ENCODE measurements around the gene NOC4L.

Gene NOC4L

DNA sequence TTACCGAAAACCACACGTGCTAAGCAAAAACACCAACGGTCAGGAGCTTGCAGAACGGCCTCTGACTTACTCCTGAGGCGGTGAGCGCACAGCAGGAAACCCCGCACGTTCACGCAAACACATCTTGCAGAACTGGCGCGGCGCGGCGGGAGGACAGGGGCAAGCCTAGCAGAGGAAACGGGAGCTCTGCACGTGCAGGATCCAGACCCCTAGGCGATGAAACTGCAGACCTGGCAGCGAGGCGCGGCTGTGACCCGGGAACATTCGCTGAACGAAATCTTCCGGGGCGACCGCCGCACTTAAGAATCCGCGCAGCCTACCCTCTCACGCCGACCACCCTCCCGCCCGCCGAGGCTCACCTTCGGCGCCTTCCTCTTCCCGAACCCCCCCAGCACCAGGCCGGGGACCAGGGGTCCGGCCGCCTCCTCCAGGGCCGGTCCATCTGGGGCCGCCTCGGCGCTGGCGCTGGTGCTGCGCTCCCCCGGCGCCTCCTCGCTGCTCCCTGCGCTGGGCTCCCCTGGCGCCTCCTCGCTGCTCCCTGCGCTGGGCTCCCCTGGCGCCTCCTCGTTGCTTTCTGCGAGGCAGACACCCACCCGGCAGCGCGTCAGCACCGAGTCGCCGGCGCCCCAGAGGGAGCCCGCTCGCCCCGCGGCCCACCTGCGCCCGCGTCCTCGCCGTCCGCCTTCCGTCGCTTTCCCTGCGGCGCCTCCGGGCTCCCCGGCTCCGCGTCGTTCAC is 753 bp upstream of the NOC4L start:
- TF ChIP-seq EGR1 (IDR thresholded peaks at IDR 0.05) (no peak), ZBTB7A (IDR thresholded peaks at IDR 0.05; ENCODE audit: low read depth) (no peak), FOXM1 (IDR thresholded peaks at IDR 0.05; ENCODE audit: borderline replicate concordance, low read depth) (no peak), REST (IDR thresholded peaks at IDR 0.05; ENCODE audit: low read depth) (no peak), RAD21 (IDR thresholded peaks at IDR 0.05; ENCODE audit: low read depth) (no peak), YY1 (IDR thresholded peaks at IDR 0.05; ENCODE audit: low read depth) (no peak), NFIC (IDR thresholded peaks at IDR 0.05) (no peak), TCF12 (IDR thresholded peaks at IDR 0.05; ENCODE audit: low read depth) (no peak), CEBPB (IDR thresholded peaks at IDR 0.05) (no peak)

- TF ChIP-seq ZBTB7A (IDR thresholded peaks at IDR 0.05; ENCODE audit: low read depth) (no peak), CEBPB (IDR thresholded peaks at IDR 0.05) (no peak), YY1 (IDR thresholded peaks at IDR 0.05; ENCODE audit: low read depth) (no peak), NFIC (IDR thresholded peaks at IDR 0.05) (no peak), TAF1 (IDR thresholded peaks at IDR 0.05; ENCODE audit: low read depth) (no peak), TCF12 (IDR thresholded peaks at IDR 0.05; ENCODE audit: low read depth) (no peak), EP300 (IDR thresholded peaks at IDR 0.05; ENCODE audit: borderline replicate concordance) (no peak), FOXM1 (IDR thresholded peaks at IDR 0.05; ENCODE audit: borderline replicate concordance, low read depth) (no peak)
- TF ChIP-seq, protein P1, sequence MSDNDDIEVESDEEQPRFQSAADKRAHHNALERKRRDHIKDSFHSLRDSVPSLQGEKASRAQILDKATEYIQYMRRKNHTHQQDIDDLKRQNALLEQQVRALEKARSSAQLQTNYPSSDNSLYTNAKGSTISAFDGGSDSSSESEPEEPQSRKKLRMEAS (IDR thresholded peaks at IDR 0.05): no peak
Measured at GRCh38 chr12:132144810-132145168, 532 bp downstream of the NOC4L start.

DNA sequence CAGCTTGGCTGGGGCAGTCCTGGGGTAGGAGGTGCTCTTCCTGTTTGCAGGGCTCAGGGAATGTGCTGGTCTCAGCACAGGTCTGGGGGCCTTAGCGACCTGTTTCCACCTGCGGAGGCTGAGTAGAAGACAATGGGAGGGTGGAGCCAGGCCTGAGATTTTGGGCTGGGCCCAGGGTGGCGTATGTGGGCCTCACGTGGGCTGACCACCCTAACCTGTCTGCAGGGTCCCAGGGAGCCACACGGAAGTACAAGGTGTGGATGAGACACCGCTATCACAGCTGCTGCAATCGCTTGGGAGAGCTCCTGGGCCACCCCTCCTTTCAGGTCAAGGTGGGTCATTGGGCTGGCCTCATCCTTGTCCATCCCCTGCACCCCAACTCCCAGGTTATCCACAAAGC is 1.1 kb downstream of the NOC4L start:
- TF ChIP-seq NFIC (IDR thresholded peaks at IDR 0.05) (no peak), YY1 (IDR thresholded peaks at IDR 0.05; ENCODE audit: low read depth) (no peak), ZBTB7A (IDR thresholded peaks at IDR 0.05; ENCODE audit: low read depth) (no peak), CEBPB (IDR thresholded peaks at IDR 0.05) (no peak)
- TF ChIP-seq, protein P2, sequence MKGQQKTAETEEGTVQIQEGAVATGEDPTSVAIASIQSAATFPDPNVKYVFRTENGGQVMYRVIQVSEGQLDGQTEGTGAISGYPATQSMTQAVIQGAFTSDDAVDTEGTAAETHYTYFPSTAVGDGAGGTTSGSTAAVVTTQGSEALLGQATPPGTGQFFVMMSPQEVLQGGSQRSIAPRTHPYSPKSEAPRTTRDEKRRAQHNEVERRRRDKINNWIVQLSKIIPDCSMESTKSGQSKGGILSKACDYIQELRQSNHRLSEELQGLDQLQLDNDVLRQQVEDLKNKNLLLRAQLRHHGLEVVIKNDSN (IDR thresholded peaks at IDR 0.05): no peak

DNA sequence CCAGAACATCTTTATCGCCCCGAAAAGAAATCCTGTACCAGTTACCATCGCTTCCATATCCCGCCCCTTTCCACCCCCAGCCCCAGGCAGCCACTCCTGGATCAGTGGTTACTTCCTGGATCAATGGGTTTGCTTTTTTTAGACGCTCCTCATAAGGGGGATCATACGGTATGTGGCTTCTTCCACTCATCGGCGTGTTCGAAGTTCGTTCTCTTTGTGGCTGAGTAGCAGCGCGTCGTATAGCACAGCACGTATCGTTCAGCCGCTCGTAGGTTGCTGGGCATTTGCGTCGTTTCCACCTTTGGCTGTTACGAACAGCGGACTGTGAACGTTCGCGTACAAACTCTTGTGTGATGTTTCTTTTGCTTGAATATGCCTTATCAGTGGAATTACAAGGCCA is 1.8 kb downstream of the NOC4L start:
- TF ChIP-seq TAF1 (IDR thresholded peaks at IDR 0.05; ENCODE audit: low read depth) (no peak), REST (IDR thresholded peaks at IDR 0.05; ENCODE audit: low read depth) (no peak), EP300 (IDR thresholded peaks at IDR 0.05; ENCODE audit: borderline replicate concordance) (no peak), CREB1 (IDR thresholded peaks at IDR 0.05; ENCODE audit: low read depth) (no peak)

DNA sequence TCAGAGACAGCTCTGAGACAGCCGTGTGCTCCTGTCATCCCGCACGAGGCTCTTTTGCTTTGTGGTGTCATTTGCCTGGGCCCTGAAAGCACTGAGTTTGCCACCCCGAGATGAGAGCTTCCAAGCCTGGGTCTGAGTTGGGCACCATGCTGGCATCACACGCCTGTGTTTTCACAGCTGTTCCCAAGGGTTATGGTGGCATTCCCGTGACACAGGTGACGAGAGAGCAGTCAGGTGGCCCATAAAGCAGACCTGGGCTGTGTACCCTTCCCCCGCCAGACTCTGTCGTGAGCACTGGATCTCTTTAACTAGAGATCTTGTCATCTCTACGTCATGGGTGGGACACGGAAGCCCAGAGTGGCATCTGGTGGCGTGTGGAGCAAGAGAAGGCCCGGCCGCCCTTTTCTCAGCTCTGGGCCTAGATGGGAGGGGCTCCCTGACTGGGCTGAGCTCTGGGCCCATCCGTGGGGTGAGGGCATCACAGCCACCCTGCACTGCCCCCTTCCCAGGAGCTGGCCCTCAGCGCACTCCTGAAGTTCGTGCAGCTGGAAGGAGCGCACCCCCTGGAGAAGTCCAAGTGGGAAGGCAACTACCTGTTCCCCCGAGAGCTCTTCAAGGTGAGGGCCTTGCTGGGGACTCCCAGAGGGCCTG is 2.6 kb downstream of the NOC4L start:
- TF ChIP-seq EP300 (IDR thresholded peaks at IDR 0.05; ENCODE audit: borderline replicate concordance): no peak
- TF ChIP-seq FOXM1 (IDR thresholded peaks at IDR 0.05; ENCODE audit: borderline replicate concordance, low read depth): no peak
- no peak for TF ChIP-seq EGR1 (IDR thresholded peaks at IDR 0.05)
- TF ChIP-seq, protein P2 (IDR thresholded peaks at IDR 0.05): no peak
- TF ChIP-seq NFIC (IDR thresholded peaks at IDR 0.05): no peak

- TF ChIP-seq, protein P2 (IDR thresholded peaks at IDR 0.05): no peak
- no peak for TF ChIP-seq REST (IDR thresholded peaks at IDR 0.05; ENCODE audit: low read depth)
- TF ChIP-seq CEBPB (IDR thresholded peaks at IDR 0.05): no peak
- no peak for TF ChIP-seq CREB1 (IDR thresholded peaks at IDR 0.05; ENCODE audit: low read depth)
- no peak for TF ChIP-seq TEAD4 (IDR thresholded peaks at IDR 0.05)
Measured at GRCh38 chr12:132147423-132148367, 3.4 kb downstream of the NOC4L start.

All from Ishikawa (cell line).